ENCODE data around the gene BLCAP. TPM values are rescaled to one million over a fixed set of nuclear protein-coding genes. Genes with fewer than 3 reads are reported as not detected.
A peak's percentile ranks its signal among the peaks of the same experiment; 100 is the strongest.
"Not testable (repeated sequence)": the region's sequence is repeated elsewhere in the genome, so short reads cannot be mapped to it uniquely, and the experiment has no call there.

The BLCAP gene
- total and polyA plus RNA-seq, 2 experiments from 2014 or later, result 62.2 to 64.8 TPM

DNA sequence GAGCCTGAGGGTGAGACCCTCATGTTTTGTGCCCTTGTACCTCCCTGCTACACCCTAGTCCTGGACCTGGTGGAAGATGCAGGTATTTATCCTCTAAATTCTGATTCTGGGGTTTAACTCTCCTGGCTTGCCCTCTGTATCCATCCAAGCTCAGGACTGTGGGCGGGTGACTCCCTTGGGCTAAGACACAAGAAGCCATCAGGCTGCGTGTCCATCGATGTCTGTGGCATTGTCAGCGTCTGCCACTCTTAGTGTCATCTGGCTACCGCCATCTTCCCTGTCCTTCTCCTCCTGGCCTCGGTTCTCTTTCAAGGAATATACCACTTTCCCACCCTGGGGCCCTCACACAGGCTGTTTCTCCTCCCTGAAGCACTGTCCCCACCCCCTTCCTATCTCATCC, 28.9 kb upstream of the BLCAP start (continued):
- TF ChIP-seq EZH2phosphoT487 (IDR thresholded peaks at IDR 0.05; ENCODE audit: unreplicated experiment) (no peak), NANOG (IDR thresholded peaks at IDR 0.05; ENCODE audit: borderline replicate concordance) (no peak), STAT1 (IDR thresholded peaks at IDR 0.05; ENCODE audit: unreplicated experiment) (no peak)

GRCh38 chr20:37554721-37555298, 27.1 kb upstream of the BLCAP start:
- H2AFZ ChIP-seq, result peak overlapping the region; percentile 57; the same call in 1 of the 2 replicates
- H3K27me3 Mint-ChIP-seq (ENCODE audit: insufficient read depth, low read depth, poor library complexity); H3K4me1 ChIP-seq (ENCODE audit: insufficient read depth): not testable (repeated sequence)

GRCh38 chr20:37552415-37552814, 24.7 kb upstream of the BLCAP start:
- peaks cover 4% of the 10 kb centered on the region for H3K27me3 Mint-ChIP-seq (ENCODE audit: insufficient read depth, low read depth, poor library complexity)
- Histone ChIP-seq H3K27ac (ENCODE audit: low read depth) (no peak overlapping the region), H3K79me2 (replicated peaks; ENCODE audit: insufficient read depth) (no peaks in the 10 kb centered on the region), H3K4me3 (no peak overlapping the region), H3K36me3 (ENCODE audit: insufficient read depth) (no peaks in the 10 kb centered on the region), H4K20me1 (replicated peaks; ENCODE audit: insufficient read depth) (no peaks in the 10 kb centered on the region), H3K4me2 (no peak overlapping the region), H3F3A (replicated peaks; ENCODE audit: low read depth) (no peaks in the 10 kb centered on the region), H2AFZ (no peak overlapping the region), H3K27me3 (ENCODE audit: insufficient read depth) (no peaks in the 10 kb centered on the region), H3K9me2 (ENCODE audit: insufficient read depth) (no peaks in the 10 kb centered on the region), H3K4me1 (ENCODE audit: insufficient read depth) (peaks cover 13% of the 10 kb centered on the region)
- H3K4me3 Mint-ChIP-seq, result no peak overlapping the region
- H3K4me1 Mint-ChIP-seq, result peaks cover 6% of the 10 kb centered on the region; the same call in 2 of the 3 replicates
- DNase-seq (ENCODE audit: low spot score), result no peak
- H3K9me3 Mint-ChIP-seq, result no peaks in the 10 kb centered on the region
- peak overlapping the region; percentile 9; the same call in 1 of the 2 replicates for H3K27ac Mint-ChIP-seq
- peaks cover 5% of the 10 kb centered on the region; the same call in 1 of the 3 replicates for H3K36me3 Mint-ChIP-seq (ENCODE audit: low read depth)
- TF ChIP-seq CTCF (conservative IDR thresholded peaks at IDR 0.05; ENCODE audit: low read depth in 2 of 2), result no peak
- ATAC-seq, result no peak

More at GRCh38 chr20:37554721-37555298, 27.1 kb upstream of the BLCAP start:
- not testable (repeated sequence) for H3K4me3 ChIP-seq; H3F3A ChIP-seq (replicated peaks; ENCODE audit: low read depth); H3K36me3 ChIP-seq (ENCODE audit: insufficient read depth); H3K27ac Mint-ChIP-seq; H3K36me3 Mint-ChIP-seq (ENCODE audit: low read depth); H3K4me2 ChIP-seq; H3K9me2 ChIP-seq (ENCODE audit: insufficient read depth); H3K79me2 ChIP-seq (replicated peaks; ENCODE audit: insufficient read depth); H3K27me3 ChIP-seq (ENCODE audit: insufficient read depth); H3K4me3 Mint-ChIP-seq; H3K27ac ChIP-seq (ENCODE audit: low read depth); ATAC-seq; H3K9me3 Mint-ChIP-seq; H3K4me1 Mint-ChIP-seq; DNase-seq (ENCODE audit: low spot score); H4K20me1 ChIP-seq (replicated peaks; ENCODE audit: insufficient read depth)

- not testable (repeated sequence) for ATAC-seq; H3K27ac ChIP-seq (ENCODE audit: low read depth); H3K9me2 ChIP-seq (ENCODE audit: insufficient read depth); H3K4me3 ChIP-seq; H3K4me2 ChIP-seq; H3F3A ChIP-seq (replicated peaks; ENCODE audit: low read depth); H3K27me3 Mint-ChIP-seq (ENCODE audit: insufficient read depth, low read depth, poor library complexity); H3K36me3 ChIP-seq (ENCODE audit: insufficient read depth); H3K4me1 Mint-ChIP-seq; H3K27me3 ChIP-seq (ENCODE audit: insufficient read depth); H3K79me2 ChIP-seq (replicated peaks; ENCODE audit: insufficient read depth); H3K36me3 Mint-ChIP-seq (ENCODE audit: low read depth); H3K27ac Mint-ChIP-seq; H3K9me3 Mint-ChIP-seq; DNase-seq (ENCODE audit: low spot score); H3K4me3 Mint-ChIP-seq; H4K20me1 ChIP-seq (replicated peaks; ENCODE audit: insufficient read depth); H2AFZ ChIP-seq
- H3K4me1 ChIP-seq (ENCODE audit: insufficient read depth), result peaks cover 13% of the 10 kb centered on the region
These were observed 24.0 kb upstream of the BLCAP start for GRCh38 chr20:37551660-37552059.

DNA sequence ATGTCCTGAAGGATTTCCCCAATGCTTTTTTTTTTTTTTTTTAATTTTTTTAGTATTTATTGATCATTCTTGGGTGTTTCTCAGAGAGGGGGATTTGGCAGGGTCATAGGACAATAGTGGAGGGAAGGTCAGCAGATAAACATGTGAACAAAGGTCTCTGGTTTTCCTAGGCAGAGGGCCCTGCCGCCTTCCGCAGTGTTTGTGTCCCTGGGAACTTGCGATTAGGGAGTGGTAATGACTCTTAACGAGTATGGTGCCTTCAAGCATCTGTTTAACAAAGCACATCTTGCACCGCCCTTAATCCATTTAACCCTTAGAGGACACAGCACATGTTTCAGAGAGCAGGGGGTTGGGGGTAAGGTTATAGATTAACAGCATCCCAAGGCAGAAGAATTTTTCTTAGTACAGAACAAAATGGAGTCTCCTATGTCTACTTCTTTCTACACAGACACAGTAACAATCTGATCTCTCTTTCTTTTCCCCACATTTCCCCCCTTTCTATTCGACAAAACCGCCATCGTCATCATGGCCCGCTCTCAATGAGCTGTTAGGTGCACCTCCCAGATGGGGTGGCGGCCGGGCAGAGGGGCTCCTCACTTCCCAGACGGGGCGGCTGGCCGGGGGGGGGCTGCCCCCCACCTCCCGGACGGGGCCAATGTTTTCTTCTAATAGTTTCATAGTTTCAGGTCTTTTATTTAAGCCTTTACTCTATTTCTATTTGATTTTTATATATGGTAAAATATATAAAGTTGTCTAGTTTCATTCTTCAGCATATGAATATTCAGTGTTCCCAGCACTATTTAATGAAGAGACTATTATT, 22.6 kb upstream of the BLCAP start:
- not testable (repeated sequence) for H4K20me1 ChIP-seq (replicated peaks; ENCODE audit: insufficient read depth); H3K36me3 Mint-ChIP-seq (ENCODE audit: low read depth); H3K9me3 Mint-ChIP-seq; H3F3A ChIP-seq (replicated peaks; ENCODE audit: low read depth); H3K27me3 ChIP-seq (ENCODE audit: insufficient read depth); DNase-seq (ENCODE audit: low spot score); H3K27ac ChIP-seq (ENCODE audit: low read depth); H3K4me3 ChIP-seq; H3K27ac Mint-ChIP-seq; H3K79me2 ChIP-seq (replicated peaks; ENCODE audit: insufficient read depth); H3K36me3 ChIP-seq (ENCODE audit: insufficient read depth); H3K4me3 Mint-ChIP-seq; ATAC-seq; H3K9me2 ChIP-seq (ENCODE audit: insufficient read depth); H3K27me3 Mint-ChIP-seq (ENCODE audit: insufficient read depth, low read depth, poor library complexity); H3K4me1 Mint-ChIP-seq
- Histone ChIP-seq H3K4me1 (ENCODE audit: insufficient read depth) (peaks cover 13% of the 10 kb centered on the region), H2AFZ (peak overlapping the region; percentile 34; the same call in 1 of the 2 replicates), H3K4me2 (peak overlapping the region; percentile 35; the same call in 1 of the 2 replicates)

All from GM23338 (cell line).